Trophoblast cell (in vitro differentiated cells and primary cell): ENCODE measurements around the gene RGR.

Source experiments
- DNase-seq, 2 donors: peaks; one replicate each; pipeline ENCODE4 v3.0.0-alpha.2; 2016
- H2AFZ ChIP-seq: 2 replicates; pipeline ENCODE4 v1.6.1; 2013; ENCODE audit warnings: low read length, moderate library complexity, mild to moderate bottlenecking; ENCODE audit not compliant: insufficient read depth, poor library complexity
- H2AK5ac ChIP-seq: 2 replicates; pipeline ENCODE4 v1.6.1; 2013; ENCODE audit warnings: mild to moderate bottlenecking, low read length
- H2BK120ac ChIP-seq: 2 replicates; pipeline ENCODE4 v1.6.1; 2013; ENCODE audit warnings: low read length, mild to moderate bottlenecking, moderate library complexity; ENCODE audit not compliant: insufficient read depth, poor library complexity
- H2BK12ac ChIP-seq: 2 replicates; pipeline ENCODE4 v1.6.1; 2013; ENCODE audit warnings: mild to moderate bottlenecking, low read length, moderate library complexity
- H2BK5ac ChIP-seq: 2 replicates; pipeline ENCODE4 v1.6.1; 2013; ENCODE audit warnings: low read length, low read depth, moderate library complexity, mild to moderate bottlenecking; ENCODE audit not compliant: poor library complexity
- H3K14ac ChIP-seq: 2 replicates; pipeline ENCODE4 v1.6.1; 2013; ENCODE audit warnings: mild to moderate bottlenecking, low read length
- H3K18ac ChIP-seq: 2 replicates; pipeline ENCODE4 v1.6.1; 2013; ENCODE audit warnings: mild to moderate bottlenecking, low read length
- H3K23ac ChIP-seq: 2 replicates; pipeline ENCODE4 v1.6.1; 2013; ENCODE audit warnings: low read length
- H3K27ac ChIP-seq: 2 replicates; pipeline ENCODE4 v1.5.1; 2013; ENCODE audit warnings: low read depth, mild to moderate bottlenecking, inconsistent platforms, low read length, moderate library complexity
- H3K27me3 ChIP-seq: 2 replicates; pipeline ENCODE4 v1.6.1; 2013; ENCODE audit warnings: inconsistent platforms, mild to moderate bottlenecking, low read length, moderate library complexity; ENCODE audit not compliant: insufficient read depth
- H3K36me3 ChIP-seq, 2 experiments: 1 replicate in 1 of 2; 2 replicates in 1 of 2; pipeline ENCODE4 v1.6.1; 2013; ENCODE audit warnings: low read length in 2 of 2, mild to moderate bottlenecking in 2 of 2, moderate library complexity in 1 of 2; ENCODE audit not compliant: insufficient read depth in 2 of 2, control insufficient read depth in 1 of 2
- H3K4ac ChIP-seq: 2 replicates; pipeline ENCODE4 v1.6.1; 2013; ENCODE audit warnings: low read depth, mild to moderate bottlenecking, low read length, moderate library complexity
- H3K4me1 ChIP-seq, 2 experiments: 1 replicate in 1 of 2; 2 replicates in 1 of 2; pipeline ENCODE4 v1.6.1; 2013; ENCODE audit warnings: low read length in 2 of 2, mild to moderate bottlenecking in 2 of 2, moderate library complexity in 1 of 2; ENCODE audit not compliant: insufficient read depth in 2 of 2, control insufficient read depth in 1 of 2
- H3K4me2 ChIP-seq: 2 replicates; pipeline ENCODE4 v1.6.1; 2013; ENCODE audit warnings: inconsistent platforms, mild to moderate bottlenecking, low read length, moderate library complexity
- H3K4me3 ChIP-seq: 2 replicates; pipeline ENCODE4 v1.5.1; 2013; ENCODE audit warnings: mild to moderate bottlenecking, low read depth, low read length, inconsistent platforms
- H3K79me1 ChIP-seq: one replicate; pipeline ENCODE4 v1.6.1; 2013; ENCODE audit warnings: low read length
- H3K79me2 ChIP-seq: 2 replicates; pipeline ENCODE4 v1.6.1; 2013; ENCODE audit warnings: low read length, mild to moderate bottlenecking; ENCODE audit not compliant: control insufficient read depth, insufficient read depth, poor library complexity
- H3K9ac ChIP-seq: 2 replicates; pipeline ENCODE4 v1.6.1; 2013; ENCODE audit warnings: mild to moderate bottlenecking, low read length
- H3K9me3 ChIP-seq: 2 replicates; pipeline ENCODE4 v1.6.1; 2013; ENCODE audit warnings: low read depth, mild to moderate bottlenecking, control low read depth, inconsistent platforms, low read length; ENCODE audit not compliant: insufficient read depth
- H4K12ac ChIP-seq: 2 replicates; pipeline ENCODE4 v1.6.1; 2013; ENCODE audit warnings: low read depth, mild to moderate bottlenecking, low read length, moderate library complexity
- H4K8ac ChIP-seq: 2 replicates; pipeline ENCODE4 v1.6.1; 2013; ENCODE audit warnings: low read depth, mild to moderate bottlenecking, low read length, moderate library complexity
- H4K91ac ChIP-seq: one replicate; pipeline ENCODE4 v1.6.1; 2013; ENCODE audit warnings: low read depth, mild to moderate bottlenecking, low read length, moderate library complexity
- WGBS: extraction: QIAGEN DNeasy Blood & Tissue Kit; methylation state at CpG from one replicate; pipeline ENCODE4 v1.1.7; 2013; ENCODE audit warnings: missing lambda C conversion rate; ENCODE audit not compliant: insufficient read length, insufficient coverage; ENCODE audit errors: extremely low coverage; 5-methylcytosine and 5-hydroxymethylcytosine counted together

RGR gene

DNA sequence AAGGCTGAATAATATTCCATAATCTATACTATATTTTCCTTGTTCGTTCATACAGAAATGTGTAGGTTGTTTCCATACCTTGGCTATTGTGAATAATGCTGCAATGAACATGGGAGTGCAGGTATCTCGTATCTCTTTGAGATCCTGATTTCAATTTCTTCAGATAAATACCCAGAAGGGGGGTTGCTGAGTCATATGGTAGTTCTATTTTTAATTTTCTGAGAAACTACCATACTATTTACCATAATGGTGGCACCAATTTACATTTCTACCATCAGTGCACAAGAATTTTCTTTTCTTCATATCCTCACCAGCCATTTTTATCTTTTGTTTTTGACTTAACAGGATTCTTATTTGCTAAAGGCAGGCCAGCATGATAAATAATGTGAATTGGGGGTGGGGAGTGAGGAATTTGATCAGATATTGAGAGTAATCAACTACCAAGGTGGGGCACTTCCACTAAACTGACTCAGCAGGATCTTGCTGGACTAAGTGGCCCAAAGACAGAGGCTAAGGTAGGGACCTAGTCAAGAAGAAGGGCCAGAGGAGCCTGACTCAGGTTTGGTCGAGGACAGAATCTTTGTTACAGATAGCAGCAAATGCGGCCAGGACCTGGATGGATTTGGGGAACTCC lies 62.0 kb downstream of the RGR start:
- peaks cover 0 to 7% of the 10 kb centered on the region in 2 experiments for H3K4me1 ChIP-seq
- H3K27ac ChIP-seq, result no peak overlapping the region
- H3K4me2 ChIP-seq, result no peak overlapping the region
- no peaks in the 10 kb centered on the region for H3K79me1 ChIP-seq
- H3K9me3 ChIP-seq, result peaks cover 1% of the 10 kb centered on the region
- H3K79me2 ChIP-seq, result no peaks in the 10 kb centered on the region
- no peak overlapping the region for H3K4ac ChIP-seq
- H2BK5ac ChIP-seq, result no peak overlapping the region
- H3K27me3 ChIP-seq, result no peaks in the 10 kb centered on the region
- no peaks in the 10 kb centered on the region for H3K36me3 ChIP-seq
- no peak overlapping the region for H4K91ac ChIP-seq
- no peak overlapping the region for H3K4me3 ChIP-seq
- DNase-seq, result no peak
- H3K9ac ChIP-seq, result no peak overlapping the region
- H3K23ac ChIP-seq, result no peak overlapping the region
- H4K12ac ChIP-seq, result no peak overlapping the region
- no peak overlapping the region for H2BK12ac ChIP-seq
- no peak overlapping the region for H2AK5ac ChIP-seq
- no peak overlapping the region for H4K8ac ChIP-seq
- no peak overlapping the region for H3K14ac ChIP-seq
- WGBS, result no CpG with 5 or more reads among the region's 4 CpGs
- no peak overlapping the region for H2BK120ac ChIP-seq
- H3K18ac ChIP-seq, result no peak overlapping the region
- no peak overlapping the region for H2AFZ ChIP-seq

DNA sequence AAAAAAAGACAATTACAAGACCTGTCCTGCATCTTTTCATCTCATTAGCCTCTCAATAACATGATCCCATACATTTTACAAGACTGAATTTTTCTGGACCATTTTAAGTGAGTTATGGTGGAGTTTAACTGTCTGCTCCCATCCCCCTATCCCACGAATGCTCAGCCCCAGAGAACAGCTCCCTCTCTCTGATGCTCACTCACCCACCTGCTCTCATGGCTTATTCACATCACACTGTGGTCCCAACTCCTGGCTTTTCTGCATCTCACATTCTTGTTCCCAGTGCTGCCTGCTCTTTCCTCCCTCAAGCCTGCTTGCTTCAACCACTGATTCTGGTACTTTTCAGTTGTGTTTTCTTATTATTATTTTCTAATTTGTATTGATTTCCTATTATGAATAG lies 63.2 kb downstream of the RGR start:
- H3K4ac ChIP-seq, result no peak overlapping the region
- H3K79me2 ChIP-seq, result no peaks in the 10 kb centered on the region
- no peak overlapping the region for H3K23ac ChIP-seq
- H3K4me1 ChIP-seq, result no peaks in the 10 kb centered on the region
- no peak overlapping the region for H3K4me3 ChIP-seq
- no CpG with 5 or more reads among the region's 1 CpG for WGBS
- H3K14ac ChIP-seq, result no peak overlapping the region
- H3K27me3 ChIP-seq, result no peaks in the 10 kb centered on the region
- no peak overlapping the region for H4K12ac ChIP-seq
- no peak overlapping the region for H4K91ac ChIP-seq
- no peak overlapping the region for H2BK12ac ChIP-seq
- H3K79me1 ChIP-seq, result no peaks in the 10 kb centered on the region
- no peak overlapping the region for H3K4me2 ChIP-seq
- no peak overlapping the region for H3K18ac ChIP-seq
- no peak overlapping the region for H4K8ac ChIP-seq
- H3K9ac ChIP-seq, result no peak overlapping the region
- no peak overlapping the region for H2BK120ac ChIP-seq
- no peak overlapping the region for H2AFZ ChIP-seq
- DNase-seq, result no peak
- no peaks in the 10 kb centered on the region for H3K36me3 ChIP-seq
- no peak overlapping the region for H2BK5ac ChIP-seq
- H2AK5ac ChIP-seq, result no peak overlapping the region
- H3K27ac ChIP-seq, result no peak overlapping the region
- peaks cover 2% of the 10 kb centered on the region for H3K9me3 ChIP-seq

DNA sequence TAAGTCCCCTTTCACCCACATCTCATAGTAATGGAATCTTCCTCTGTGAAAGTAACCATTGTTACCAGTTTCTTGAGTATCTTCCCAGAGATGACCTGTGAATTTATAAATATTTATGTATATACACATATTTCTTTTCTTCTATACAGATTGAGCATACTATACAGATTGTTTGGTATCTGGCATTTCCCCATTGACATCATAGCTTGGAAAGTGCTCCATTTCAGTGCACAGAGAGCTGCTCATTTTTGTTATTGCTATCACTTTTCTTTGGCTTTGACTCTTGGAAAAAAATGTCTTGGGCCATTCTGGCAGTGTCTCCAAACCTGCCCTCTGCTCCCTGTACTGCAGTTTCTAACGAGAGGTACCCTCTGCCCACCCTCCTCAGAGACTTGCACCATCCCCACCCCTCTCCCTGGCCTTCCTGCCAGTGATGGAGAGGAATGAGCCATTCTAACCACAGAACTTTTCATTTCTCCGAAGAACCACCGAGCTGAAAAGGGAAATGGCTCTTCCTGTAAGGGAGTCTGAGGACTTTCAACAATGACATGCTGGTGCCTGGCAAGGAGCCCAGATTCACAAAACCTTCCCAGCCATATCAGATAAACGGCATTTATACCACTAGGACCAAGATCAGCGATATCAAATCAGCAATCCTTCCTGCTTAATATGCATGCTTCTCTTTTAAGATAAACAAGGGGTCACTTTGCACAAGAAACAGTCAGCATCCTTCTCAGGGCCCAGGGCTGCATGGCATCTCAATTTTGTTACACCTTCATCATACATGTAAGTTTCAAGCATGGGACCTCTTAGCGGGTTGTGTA lies 63.8 kb downstream of the RGR start:
- no peak overlapping the region for H2BK5ac ChIP-seq
- no peak overlapping the region for H3K27ac ChIP-seq
- no peak overlapping the region for H4K91ac ChIP-seq
- H3K4me1 ChIP-seq, result no peaks in the 10 kb centered on the region
- no peak overlapping the region for H3K14ac ChIP-seq
- no peaks in the 10 kb centered on the region for H3K27me3 ChIP-seq
- no peak overlapping the region for H3K4me2 ChIP-seq
- no peak overlapping the region for H2BK12ac ChIP-seq
- H4K12ac ChIP-seq, result no peak overlapping the region
- no CpG with 5 or more reads among the region's 6 CpGs for WGBS
- no peaks in the 10 kb centered on the region for H3K79me2 ChIP-seq
- no peak overlapping the region for H4K8ac ChIP-seq
- no peak overlapping the region for H3K4me3 ChIP-seq
- no peak overlapping the region for H2AFZ ChIP-seq
- no peak overlapping the region for H2AK5ac ChIP-seq
- no peaks in the 10 kb centered on the region for H3K79me1 ChIP-seq
- peak; percentile 11 to 23 for DNase-seq
- no peak overlapping the region for H3K4ac ChIP-seq
- no peak overlapping the region for H2BK120ac ChIP-seq
- no peak overlapping the region for H3K23ac ChIP-seq
- H3K9ac ChIP-seq, result no peak overlapping the region
- peaks cover 2% of the 10 kb centered on the region for H3K9me3 ChIP-seq
- H3K18ac ChIP-seq, result no peak overlapping the region
- H3K36me3 ChIP-seq, result no peaks in the 10 kb centered on the region
